ENCODE results near the gene GPRC5B. TPM values are rescaled to one million over a fixed set of nuclear protein-coding genes. Genes with fewer than 3 reads are reported as not detected.

The GPRC5B gene
- total RNA-seq, 2 experiments from 2014 or later, result not detected

DNA sequence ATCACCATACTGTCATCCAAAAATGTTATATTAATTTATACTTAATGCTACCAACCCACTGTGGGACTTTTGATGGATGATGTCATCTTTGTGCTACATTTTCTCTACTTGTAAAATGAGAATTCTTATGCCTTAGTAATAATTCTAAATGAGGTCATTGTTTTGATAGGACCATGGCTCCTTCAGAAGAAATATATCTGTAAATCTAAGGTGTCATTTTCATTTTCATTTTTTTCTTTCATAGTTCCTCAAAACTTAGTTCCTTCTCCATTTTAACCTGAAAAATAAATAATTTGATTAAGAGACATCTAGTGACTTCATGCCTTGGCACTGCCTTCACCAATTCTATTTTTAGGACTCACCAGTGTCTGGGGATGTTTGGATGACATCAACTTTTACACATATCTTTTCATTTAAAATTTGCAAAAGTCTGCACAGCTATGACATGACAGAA lies 48.7 kb downstream of the GPRC5B start:
- POLR2A ChIA-PET, result no interaction called here

DNA sequence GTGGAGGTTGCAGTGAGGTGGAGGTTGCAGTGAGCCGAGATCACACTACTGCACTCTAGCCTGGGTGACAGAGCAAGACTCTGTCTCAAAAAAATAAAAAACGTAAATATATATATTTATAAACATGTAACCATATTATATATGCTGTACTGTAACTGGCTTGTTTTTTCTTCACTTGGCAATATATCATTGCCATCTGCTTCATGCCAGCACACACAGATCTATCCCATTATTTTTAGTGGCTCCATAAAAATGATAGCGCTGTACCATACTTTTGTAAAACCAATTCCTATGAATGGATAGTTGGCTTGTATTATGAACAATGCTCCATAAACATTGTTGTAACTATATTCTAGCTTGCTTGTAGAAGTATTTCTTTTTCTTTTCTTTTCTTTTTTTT lies 49.5 kb downstream of the GPRC5B start:
- POLR2A ChIA-PET, result no interaction called here
- H3K9me3 Mint-ChIP-seq, result no peaks in the 10 kb centered on the region
- CTCF ChIA-PET, result no interaction called here
- no peak overlapping the region for H3K27ac Mint-ChIP-seq
- H3K4me3 Mint-ChIP-seq, result no peak overlapping the region
- no peaks in the 10 kb centered on the region for H3K36me3 Mint-ChIP-seq
- H3K4me1 Mint-ChIP-seq (ENCODE audit: low read depth), result no peaks in the 10 kb centered on the region
- intact Hi-C loops (cut with micrococcal nuclease), result no loop called here
- DNase-seq, result no peak
- no peaks in the 10 kb centered on the region for H3K27me3 Mint-ChIP-seq

More for the DNA sequence above, 48.7 kb downstream of the GPRC5B start:
- Mint-ChIP-seq H3K4me3 (no peak overlapping the region), H3K27me3 (no peaks in the 10 kb centered on the region), H3K27ac (no peak overlapping the region), H3K9me3 (no peaks in the 10 kb centered on the region), H3K36me3 (no peaks in the 10 kb centered on the region), H3K4me1 (ENCODE audit: low read depth) (no peaks in the 10 kb centered on the region)
- DNase-seq, result no peak
- intact Hi-C loops (cut with micrococcal nuclease), result no loop called here
- CTCF ChIA-PET, result no interaction called here

DNA sequence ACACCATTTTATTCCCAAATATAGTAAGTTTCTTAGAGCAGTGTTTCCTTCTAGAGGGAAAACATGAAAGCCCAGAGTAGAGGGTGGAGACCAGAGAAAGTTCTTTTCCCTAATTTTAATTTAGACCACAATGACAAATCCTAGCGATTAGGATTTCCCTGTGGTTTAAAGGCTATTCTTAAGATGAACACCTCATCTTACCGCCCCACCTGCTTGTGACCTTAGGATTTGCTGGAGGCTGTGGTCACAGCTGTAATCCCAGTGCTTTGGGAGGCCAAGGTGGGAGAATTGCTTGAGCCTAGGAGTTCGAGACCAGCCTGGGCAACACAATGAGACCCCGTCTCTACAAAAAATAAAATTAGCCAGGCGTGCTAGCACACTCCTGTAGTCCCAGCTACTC lies 51.1 kb downstream of the GPRC5B start:
- CTCF ChIA-PET, result no interaction called here
- no peak overlapping the region for H3K4me3 Mint-ChIP-seq
- no peaks in the 10 kb centered on the region for H3K4me1 Mint-ChIP-seq (ENCODE audit: low read depth)
- POLR2A ChIA-PET, result no interaction called here
- H3K27me3 Mint-ChIP-seq, result no peaks in the 10 kb centered on the region
- DNase-seq, result no peak
- no peak overlapping the region for H3K27ac Mint-ChIP-seq
- intact Hi-C loops (cut with micrococcal nuclease), result no loop called here
- H3K36me3 Mint-ChIP-seq, result no peaks in the 10 kb centered on the region
- H3K9me3 Mint-ChIP-seq, result no peaks in the 10 kb centered on the region

DNA sequence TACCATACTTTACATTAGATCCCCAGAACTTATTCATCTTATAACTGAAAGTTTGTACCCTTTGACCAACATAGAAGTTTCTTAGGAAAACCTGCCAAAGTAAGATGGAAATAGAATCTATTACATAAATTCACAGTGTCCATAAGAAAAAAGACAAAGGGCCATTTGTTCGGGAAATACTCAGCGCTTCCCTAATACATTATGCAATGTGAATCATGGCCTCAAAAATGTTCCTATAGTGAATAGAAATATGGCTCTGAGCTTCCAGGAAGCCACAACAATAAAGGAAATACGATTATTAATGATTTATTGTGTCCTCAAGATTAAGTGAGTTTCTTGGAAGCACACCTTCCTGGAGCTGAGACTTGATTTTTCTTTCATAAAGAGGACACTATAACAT lies 51.5 kb downstream of the GPRC5B start:
- H3K4me3 Mint-ChIP-seq, result no peak overlapping the region
- ChIA-PET CTCF (no interaction called here), POLR2A (no interaction called here)
- H3K27me3 Mint-ChIP-seq, result no peaks in the 10 kb centered on the region
- H3K4me1 Mint-ChIP-seq (ENCODE audit: low read depth), result no peaks in the 10 kb centered on the region
- no peak overlapping the region for H3K27ac Mint-ChIP-seq
- no peak for DNase-seq
- H3K36me3 Mint-ChIP-seq, result no peaks in the 10 kb centered on the region
- no peaks in the 10 kb centered on the region for H3K9me3 Mint-ChIP-seq
- intact Hi-C loops (cut with micrococcal nuclease), result no loop called here

DNA sequence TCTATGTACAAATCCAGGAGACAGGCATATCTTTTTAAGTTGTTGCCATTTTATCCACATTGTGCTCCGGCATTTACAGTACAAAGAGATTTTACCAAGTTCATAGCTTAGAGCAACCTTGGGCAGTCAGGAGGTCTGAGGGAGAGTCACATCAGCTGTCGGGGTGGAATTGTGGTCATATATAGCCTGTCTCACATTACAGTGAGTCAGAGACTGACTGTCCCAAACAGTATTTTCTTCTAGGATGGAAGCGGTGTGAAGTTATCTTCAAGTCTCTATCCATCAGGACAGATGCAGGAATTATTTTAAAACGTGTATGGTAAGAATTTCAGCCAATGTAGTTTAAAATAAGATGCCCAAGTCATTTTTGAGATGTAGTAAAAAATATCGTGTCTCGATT lies 53.0 kb downstream of the GPRC5B start:
- Mint-ChIP-seq H3K36me3 (no peaks in the 10 kb centered on the region), H3K4me3 (no peak overlapping the region), H3K9me3 (no peaks in the 10 kb centered on the region), H3K27me3 (no peaks in the 10 kb centered on the region), H3K27ac (no peak overlapping the region), H3K4me1 (ENCODE audit: low read depth) (no peaks in the 10 kb centered on the region)
- POLR2A ChIA-PET, result no interaction called here
- intact Hi-C loops (cut with micrococcal nuclease), result no loop called here
- no peak for DNase-seq
- CTCF ChIA-PET, result no interaction called here

DNA sequence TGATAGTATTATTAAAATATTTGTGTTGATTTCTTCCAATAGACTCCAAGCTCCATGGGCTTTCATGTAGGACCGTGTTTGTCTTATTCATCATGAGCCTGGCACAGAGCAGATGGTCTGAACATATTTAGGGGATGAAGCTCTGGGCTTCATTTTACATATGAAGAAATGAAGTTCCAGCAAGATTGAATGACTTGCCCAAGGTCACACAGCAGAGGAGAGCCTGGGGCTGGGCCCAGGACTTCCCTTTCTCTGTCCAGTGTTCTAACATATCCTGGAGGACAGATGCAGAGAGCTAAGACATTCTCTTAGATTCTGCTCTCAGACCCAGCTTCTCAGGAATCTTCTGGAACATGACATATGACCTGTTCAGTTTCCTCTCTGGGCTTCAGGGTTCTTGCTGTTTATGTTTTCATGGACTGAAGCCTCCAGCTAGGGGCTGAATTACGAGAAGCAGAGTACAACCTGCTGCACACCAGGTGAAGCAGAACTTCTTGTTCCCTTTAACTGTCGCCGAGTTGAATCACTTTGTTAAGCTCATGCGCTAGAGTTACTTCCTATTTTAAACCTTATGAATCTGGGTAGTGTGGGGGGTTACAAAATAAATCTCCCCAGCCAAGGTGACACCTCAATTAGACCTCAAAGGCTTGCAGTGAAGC lies 53.6 kb downstream of the GPRC5B start:
- Mint-ChIP-seq H3K4me1 (ENCODE audit: low read depth) (no peaks in the 10 kb centered on the region), H3K27me3 (no peaks in the 10 kb centered on the region), H3K4me3 (no peak overlapping the region), H3K9me3 (no peaks in the 10 kb centered on the region), H3K36me3 (no peaks in the 10 kb centered on the region), H3K27ac (no peak overlapping the region)
- ChIA-PET CTCF (no interaction called here), POLR2A (no interaction called here)
- intact Hi-C loops (cut with micrococcal nuclease), result no loop called here
- DNase-seq, result no peak

DNA sequence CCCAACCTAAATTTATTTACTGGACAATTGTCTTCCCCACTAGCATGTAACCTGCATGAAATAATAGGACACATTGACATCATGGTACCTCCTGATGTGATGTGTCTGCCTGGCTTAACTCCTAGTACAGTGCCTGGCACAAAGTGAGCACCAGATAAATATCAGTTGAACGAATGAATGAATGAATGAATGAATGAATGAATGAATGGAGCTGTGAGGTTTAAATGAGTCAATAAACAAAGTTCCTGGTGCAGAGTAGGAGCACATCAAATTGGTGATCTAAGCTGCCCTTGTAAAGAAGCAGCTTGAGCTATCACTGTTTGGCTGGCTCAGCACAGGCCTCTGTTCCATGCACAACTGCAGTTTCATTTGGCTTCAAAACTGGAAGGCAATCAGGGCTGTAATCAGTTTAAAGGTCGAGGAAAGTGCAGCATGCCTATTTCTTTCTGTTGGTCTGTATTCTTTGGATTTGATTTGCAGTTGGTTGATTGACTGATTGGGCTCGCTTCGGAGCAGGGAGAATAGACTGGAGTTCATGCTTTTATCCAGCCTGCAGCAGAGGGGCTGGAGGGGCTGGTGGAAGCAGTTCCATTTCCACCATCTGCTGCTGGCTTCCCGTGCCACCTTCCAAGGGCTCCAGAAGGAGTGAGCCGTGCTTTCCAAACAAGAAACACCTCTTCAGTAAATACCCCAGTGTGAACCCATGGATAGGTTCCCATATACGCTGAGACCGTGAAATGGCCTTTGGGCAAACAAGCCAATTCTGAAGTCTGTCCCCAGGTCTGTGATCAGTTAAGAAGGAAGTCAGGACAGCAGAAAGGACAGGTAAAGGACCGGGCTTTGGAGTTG lies 54.6 kb downstream of the GPRC5B start:
- no peak for DNase-seq
- Mint-ChIP-seq H3K27ac (no peak overlapping the region), H3K9me3 (no peaks in the 10 kb centered on the region), H3K4me1 (ENCODE audit: low read depth) (no peaks in the 10 kb centered on the region), H3K4me3 (no peak overlapping the region), H3K36me3 (no peaks in the 10 kb centered on the region), H3K27me3 (no peaks in the 10 kb centered on the region)
- ChIA-PET CTCF (no interaction called here), POLR2A (no interaction called here)
- intact Hi-C loops (cut with micrococcal nuclease), result no loop called here

DNA sequence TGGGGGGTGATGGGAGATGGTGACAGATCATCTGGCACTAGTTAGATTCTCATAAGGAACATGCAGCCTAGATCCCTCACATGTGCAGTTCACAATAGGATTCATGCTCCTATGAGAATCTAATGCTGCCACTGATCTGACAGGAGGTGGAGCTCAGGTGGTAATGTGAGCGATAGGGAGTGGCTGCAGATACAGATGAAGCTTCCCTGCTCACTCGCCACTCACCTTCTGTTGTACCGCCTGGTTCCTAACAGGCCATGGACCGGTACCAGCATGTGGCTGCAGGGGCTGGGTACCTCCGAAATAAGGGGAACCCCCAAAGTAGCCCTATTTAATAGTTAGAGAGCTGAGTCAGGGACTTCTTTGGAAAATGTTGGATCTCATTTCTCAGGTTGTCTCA lies 60.4 kb downstream of the GPRC5B start:
- ChIA-PET POLR2A (no interaction called here), CTCF (no interaction called here)
- no peaks in the 10 kb centered on the region for H3K9me3 Mint-ChIP-seq

DNA sequence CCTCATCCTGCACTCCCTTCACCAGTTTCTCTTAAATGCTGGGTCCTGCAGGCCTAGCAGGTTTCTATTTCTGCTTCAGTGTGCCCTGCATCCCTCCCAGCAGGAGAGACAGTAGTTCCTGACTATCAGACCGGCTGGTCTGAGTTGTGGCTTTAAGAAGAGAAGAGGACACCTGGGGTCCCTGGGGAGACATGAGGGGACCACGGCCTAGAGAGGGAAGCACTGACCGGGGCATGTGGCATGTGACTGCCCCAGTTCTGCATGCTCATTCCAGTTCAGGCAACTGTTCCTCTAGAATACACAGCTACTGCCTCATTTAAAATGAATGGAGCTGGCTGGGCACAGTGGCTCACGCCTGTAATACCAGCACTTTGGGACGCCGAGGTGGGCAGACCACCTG lies 61.3 kb downstream of the GPRC5B start:
- POLR2A ChIA-PET, result no interaction called here
- Mint-ChIP-seq H3K27me3 (no peaks in the 10 kb centered on the region), H3K4me3 (no peak overlapping the region), H3K36me3 (no peaks in the 10 kb centered on the region), H3K27ac (no peak overlapping the region), H3K9me3 (no peaks in the 10 kb centered on the region), H3K4me1 (ENCODE audit: low read depth) (no peaks in the 10 kb centered on the region)
- intact Hi-C loops (cut with micrococcal nuclease), result no loop called here
- DNase-seq, result no peak
- CTCF ChIA-PET, result no interaction called here

More for the DNA sequence above, 60.4 kb downstream of the GPRC5B start:
- H3K4me3 Mint-ChIP-seq, result no peak overlapping the region
- no peaks in the 10 kb centered on the region for H3K36me3 Mint-ChIP-seq
- intact Hi-C loops (cut with micrococcal nuclease), result no loop called here
- no peak for DNase-seq
- no peak overlapping the region for H3K27ac Mint-ChIP-seq
- H3K4me1 Mint-ChIP-seq (ENCODE audit: low read depth), result no peaks in the 10 kb centered on the region
- no peaks in the 10 kb centered on the region for H3K27me3 Mint-ChIP-seq

DNA sequence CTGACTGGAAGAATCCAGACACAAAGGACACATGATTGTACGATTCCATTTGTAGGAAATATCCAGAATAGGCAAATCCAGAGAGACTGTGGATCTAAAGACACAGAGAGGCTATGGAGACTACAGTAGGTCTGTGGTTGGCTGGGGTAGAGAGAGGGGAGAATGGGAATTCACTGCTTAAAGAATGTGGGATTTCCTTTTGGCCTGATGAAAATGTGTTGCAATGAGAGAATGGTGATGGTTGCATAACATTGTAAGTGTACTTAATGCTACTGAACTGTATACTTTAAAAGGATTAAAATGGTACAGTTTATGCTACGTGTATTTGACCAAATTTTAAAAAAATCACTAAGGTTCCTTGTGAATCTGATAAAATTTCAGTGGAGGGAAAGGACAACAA lies 62.1 kb downstream of the GPRC5B start:
- intact Hi-C loops (cut with micrococcal nuclease), result no loop called here

DNA sequence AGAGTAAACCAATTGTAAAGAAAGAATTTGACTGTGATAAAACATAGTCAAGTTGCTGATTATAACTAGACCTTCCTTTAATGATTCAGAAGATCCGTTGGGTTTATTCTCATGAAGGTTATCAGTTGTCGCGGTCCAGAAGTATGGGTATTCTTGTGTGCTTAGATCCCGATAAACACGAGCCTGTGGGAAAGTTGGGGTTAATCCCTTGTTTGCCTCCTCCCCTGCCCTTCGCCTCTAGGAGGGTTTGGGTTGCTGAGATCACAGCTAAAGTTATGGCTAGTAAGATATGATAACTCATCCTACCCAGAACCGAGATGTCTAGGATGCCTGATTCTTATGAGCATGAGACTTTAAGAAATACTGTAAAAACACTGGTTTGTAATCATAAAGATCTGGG lies 66.8 kb downstream of the GPRC5B start:
- H3K27me3 Mint-ChIP-seq, result no peaks in the 10 kb centered on the region
- no peaks in the 10 kb centered on the region for H3K36me3 Mint-ChIP-seq
- intact Hi-C loops (cut with micrococcal nuclease), result no loop called here
- H3K4me1 Mint-ChIP-seq (ENCODE audit: low read depth), result no peaks in the 10 kb centered on the region
- H3K9me3 Mint-ChIP-seq, result peaks cover 6% of the 10 kb centered on the region
- ChIA-PET CTCF (no interaction called here), POLR2A (no interaction called here)
- no peak overlapping the region for H3K27ac Mint-ChIP-seq
- no peak for DNase-seq
- H3K4me3 Mint-ChIP-seq, result no peak overlapping the region

More for the DNA sequence above, 62.1 kb downstream of the GPRC5B start:
- no peak for DNase-seq
- Mint-ChIP-seq H3K9me3 (no peaks in the 10 kb centered on the region), H3K4me1 (ENCODE audit: low read depth) (no peaks in the 10 kb centered on the region), H3K27ac (no peak overlapping the region), H3K4me3 (no peak overlapping the region), H3K36me3 (no peaks in the 10 kb centered on the region), H3K27me3 (no peaks in the 10 kb centered on the region)
- POLR2A ChIA-PET, result no interaction called here
- CTCF ChIA-PET, result no interaction called here

DNA sequence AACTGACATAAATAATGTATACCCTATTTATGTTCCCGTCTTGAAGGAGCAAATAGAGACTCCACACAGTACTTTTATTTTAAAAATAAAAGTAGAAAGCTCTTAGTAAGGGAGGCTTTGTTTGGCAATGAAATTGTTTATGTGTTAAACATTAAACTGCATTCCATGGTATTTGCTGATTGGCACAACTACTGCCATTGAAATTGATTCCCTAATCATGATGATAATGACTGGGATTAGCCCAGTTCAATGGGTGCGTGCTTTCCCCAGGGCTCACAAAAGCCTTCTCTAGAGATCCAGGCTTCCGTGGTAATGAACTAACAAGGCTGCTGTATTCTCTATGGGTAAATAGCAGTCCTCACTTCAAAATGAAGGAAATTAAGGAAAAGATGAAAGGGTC lies 67.5 kb downstream of the GPRC5B start:
- ChIA-PET CTCF (no interaction called here), POLR2A (no interaction called here)
- Mint-ChIP-seq H3K36me3 (no peaks in the 10 kb centered on the region), H3K4me3 (no peak overlapping the region), H3K27me3 (no peaks in the 10 kb centered on the region), H3K4me1 (ENCODE audit: low read depth) (no peaks in the 10 kb centered on the region), H3K27ac (no peak overlapping the region), H3K9me3 (peaks cover 11% of the 10 kb centered on the region)
- intact Hi-C loops (cut with micrococcal nuclease), result no loop called here
- no peak for DNase-seq

DNA sequence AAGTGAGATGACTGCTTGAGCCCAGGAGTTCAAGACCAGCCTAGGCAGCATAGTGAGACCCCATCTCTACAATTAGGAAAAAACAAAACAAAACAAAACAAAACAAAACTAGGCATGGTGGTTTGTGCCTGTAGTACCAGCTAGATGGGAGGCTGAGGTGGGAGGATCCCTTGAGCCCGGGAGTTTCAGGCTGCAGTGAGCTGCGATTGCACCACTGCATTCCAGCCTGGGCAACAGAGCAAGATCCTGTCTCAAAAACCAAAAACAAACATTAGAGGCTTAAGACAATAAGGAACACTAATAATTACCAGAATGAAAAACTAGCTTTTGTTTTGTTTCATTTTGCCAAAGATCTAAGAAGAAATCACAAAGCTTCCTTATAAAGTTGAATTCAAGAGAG lies 69.2 kb downstream of the GPRC5B start:
- CTCF ChIA-PET, result no interaction called here
- Mint-ChIP-seq H3K36me3 (no peaks in the 10 kb centered on the region), H3K4me3 (no peak overlapping the region)

More for the DNA sequence above, 69.2 kb downstream of the GPRC5B start:
- Mint-ChIP-seq H3K9me3 (peaks cover 11% of the 10 kb centered on the region), H3K27ac (no peak overlapping the region), H3K27me3 (no peaks in the 10 kb centered on the region), H3K4me1 (ENCODE audit: low read depth) (no peaks in the 10 kb centered on the region)
- no peak for DNase-seq
- POLR2A ChIA-PET, result no interaction called here
- intact Hi-C loops (cut with micrococcal nuclease), result no loop called here

All from activated CD4-positive, alpha-beta memory T cell treated with anti-CD3 and anti-CD28 coated beads for 36 hours (primary cell).